Colonic mucosa (tissue), 4 donors: ENCODE data around the gene B3GNT8. TPM values are rescaled to one million over a fixed set of nuclear protein-coding genes. Genes with fewer than 3 reads are reported as not detected.
A peak's percentile ranks its signal among the peaks of the same experiment; 100 is the strongest.
"Not testable (repeated sequence)": the region's sequence is repeated elsewhere in the genome, so short reads cannot be mapped to it uniquely, and the experiment has no call there.

Experiments used
- DNase-seq: peaks from one replicate; pipeline ENCODE4 v3.0.0-alpha.2; 2020
- H3K27ac ChIP-seq: fragments of 200-600 bp; one replicate; pipeline ENCODE4 v1.8.0; 2021
- H3K27me3 ChIP-seq: fragments of 200-600 bp; one replicate; pipeline ENCODE4 v1.8.0; 2021
- H3K36me3 ChIP-seq: fragments of 200-600 bp; one replicate; pipeline ENCODE4 v1.8.0; 2021
- H3K4me1 ChIP-seq: fragments of 200-600 bp; one replicate; pipeline ENCODE4 v1.8.0; 2021; ENCODE audit warnings: mild to moderate bottlenecking
- H3K4me3 ChIP-seq: fragments of 200-600 bp; one replicate; pipeline ENCODE4 v1.8.0; 2021
- H3K9ac ChIP-seq, 2 donors: one replicate each; pipeline ENCODE4 v1.7.0; 2013; ENCODE audit warnings: control low read depth in 2 of 2, low read depth in 2 of 2, low read length in 2 of 2
- H3K9me3 ChIP-seq: fragments of 200-600 bp; one replicate; pipeline ENCODE4 v1.8.0; 2021
- CTCF ChIP-seq: fragments of 200-600 bp; IDR thresholded peaks from one replicate; pipeline ENCODE4 v1.8.0; 2022; ENCODE audit warnings: antibody characterized with exemption, mild to moderate bottlenecking
- intact Hi-C: fragments of 100-400 bp; cut with DNase I; formaldehyde crosslinking; loops from one replicate; pipeline ENCODE4 v1.14.1; 2022
- total RNA-seq, 2 donors: library from RNA; stranded (reverse); fragmentation: NEBNext Ultra II Directional in 1 of 2; extraction: Animal tissue kit (Norgen Biotek cat#: 25700) in 1 of 2; gene quantifications; one replicate each; pipeline ENCODE4 v1.2.1, GENCODE V29; 2021
- donor health status: healthy.
- donor health status: DM: no; HTN: no; CAD: no.
- donor health status: DM: no; HTN: no; CAD: no.

The B3GNT8 gene
- total RNA-seq, 2 donors from 2014 or later: 26.5 to 34.1 TPM

- Histone ChIP-seq H3K27ac (no peak overlapping the region), H3K9me3 (no peaks in the 10 kb centered on the region), H3K4me1 (no peaks in the 10 kb centered on the region), H3K9ac (no peak overlapping the region), H3K27me3 (no peaks in the 10 kb centered on the region), H3K4me3 (no peak overlapping the region), H3K36me3 (no peaks in the 10 kb centered on the region)
- no peak for DNase-seq
- no peak for TF ChIP-seq CTCF
- intact Hi-C loops: no loop called here
These were observed 15.8 kb downstream of the B3GNT8 start for GRCh38 chr19:41411100-41411967.

- no peaks in the 10 kb centered on the region for H3K9me3 ChIP-seq
- no peak for DNase-seq
- H3K4me3 ChIP-seq: no peak overlapping the region
- H3K27me3 ChIP-seq: no peaks in the 10 kb centered on the region
- intact Hi-C loops: no loop called here
- TF ChIP-seq CTCF: no peak
- H3K27ac ChIP-seq: no peak overlapping the region
- H3K4me1 ChIP-seq: no peaks in the 10 kb centered on the region
- no peak overlapping the region for H3K9ac ChIP-seq
- no peaks in the 10 kb centered on the region for H3K36me3 ChIP-seq
These were observed 16.7 kb downstream of the B3GNT8 start for GRCh38 chr19:41410336-41411054.

GRCh38 chr19:41409288-41409687 lies 17.9 kb downstream of the B3GNT8 start:
- DNase-seq: peak; percentile 55
- no peaks in the 10 kb centered on the region for H3K36me3 ChIP-seq
- H3K4me1 ChIP-seq: no peaks in the 10 kb centered on the region
- H3K9me3 ChIP-seq: no peaks in the 10 kb centered on the region
- H3K4me3 ChIP-seq: no peak overlapping the region
- intact Hi-C loops: no loop called here
- H3K27ac ChIP-seq: peak overlapping the region; percentile 25
- no peak for TF ChIP-seq CTCF
- no peaks in the 10 kb centered on the region for H3K27me3 ChIP-seq
- H3K9ac ChIP-seq: no peak overlapping the region

GRCh38 chr19:41408846-41409245 lies 18.3 kb downstream of the B3GNT8 start:
- H3K27me3 ChIP-seq, H3K36me3 ChIP-seq, H3K4me1 ChIP-seq, intact Hi-C loops, H3K9ac ChIP-seq, H3K9me3 ChIP-seq, DNase-seq, H3K4me3 ChIP-seq, H3K27ac ChIP-seq: not testable (repeated sequence)

GRCh38 chr19:41408256-41408655 lies 18.9 kb downstream of the B3GNT8 start:
- H3K4me1 ChIP-seq: no peaks in the 10 kb centered on the region
- H3K27ac ChIP-seq: no peak overlapping the region
- no peak for DNase-seq

More at GRCh38 chr19:41408256-41408655, 18.9 kb downstream of the B3GNT8 start:
- intact Hi-C loops: no loop called here
- Histone ChIP-seq H3K9me3 (no peaks in the 10 kb centered on the region), H3K27me3 (no peaks in the 10 kb centered on the region), H3K4me3 (no peak overlapping the region), H3K36me3 (no peaks in the 10 kb centered on the region), H3K9ac (no peak overlapping the region)
- no peak for TF ChIP-seq CTCF
